Chondrocyte (in vitro differentiated cells): Measurements from ENCODE around the gene RP9. TPM values are rescaled to one million over a fixed set of nuclear protein-coding genes. Genes with fewer than 3 reads are reported as not detected.

ENCODE experiments used
- DNase-seq: peaks from one replicate; pipeline ENCODE4 v3.0.0; 2021; ENCODE audit warnings: mixed read lengths, low spot score
- H3K27ac Mint-ChIP-seq: one replicate; pipeline ENCODE4 v1.8.0; 2021; ENCODE audit warnings: mild to moderate bottlenecking, moderate library complexity, mixed read lengths; ENCODE audit not compliant: unreplicated experiment
- H3K27me3 Mint-ChIP-seq: 2 replicates; pipeline ENCODE4 v1.8.0; 2021; ENCODE audit warnings: low read depth, mixed read lengths
- H3K36me3 Mint-ChIP-seq: 2 replicates; pipeline ENCODE4 v1.8.0; 2021; ENCODE audit warnings: low read depth, mixed read lengths
- H3K4me1 Mint-ChIP-seq: 2 replicates; pipeline ENCODE4 v1.8.0; 2021; ENCODE audit warnings: low read depth, mild to moderate bottlenecking, mixed read lengths
- H3K4me3 Mint-ChIP-seq: one replicate; pipeline ENCODE4 v1.8.0; 2021; ENCODE audit warnings: mild to moderate bottlenecking, moderate library complexity, mixed read lengths; ENCODE audit not compliant: unreplicated experiment
- H3K9me3 Mint-ChIP-seq: 2 replicates; pipeline ENCODE4 v1.8.0; 2021; ENCODE audit warnings: low read depth, mixed read lengths
- CTCF ChIP-seq: fragments of 200-600 bp; sonication (generic); IDR thresholded peaks from 2 replicates; pipeline ENCODE4 v1.5.0; 2021; ENCODE audit warnings: antibody characterized with exemption, mild to moderate bottlenecking, moderate library complexity
- total RNA-seq: library from RNA; stranded (reverse); gene quantifications from 3 replicates; pipeline ENCODE4 v1.2.1, GENCODE V29; 2021

Gene RP9
- total RNA-seq, 1 donor from 2014 or later, result 16.5 TPM

- H3K27ac Mint-ChIP-seq, result no peak overlapping the region
- TF ChIP-seq CTCF, result no peak
- no peaks in the 10 kb centered on the region for H3K27me3 Mint-ChIP-seq
- H3K9me3 Mint-ChIP-seq, result peaks cover 10% of the 10 kb centered on the region
- peaks cover 15% of the 10 kb centered on the region for H3K4me1 Mint-ChIP-seq
- DNase-seq, result no peak
- no peak overlapping the region for H3K4me3 Mint-ChIP-seq
- H3K36me3 Mint-ChIP-seq, result peaks cover 4% of the 10 kb centered on the region
Observed at GRCh38 chr7:33073243-33073642, 36.0 kb downstream of the RP9 start.

GRCh38 chr7:33072471-33072870 lies 36.7 kb downstream of the RP9 start:
- Mint-ChIP-seq H3K36me3 (peaks cover 4% of the 10 kb centered on the region), H3K27me3 (no peaks in the 10 kb centered on the region), H3K9me3 (peaks cover 10% of the 10 kb centered on the region), H3K27ac (peak overlapping the region; percentile 91), H3K4me1 (peaks cover 15% of the 10 kb centered on the region), H3K4me3 (peak overlapping the region; percentile 9)
- no peak for DNase-seq
- TF ChIP-seq CTCF, result no peak

GRCh38 chr7:33070831-33071230 lies 38.4 kb downstream of the RP9 start:
- Mint-ChIP-seq H3K27me3 (no peaks in the 10 kb centered on the region), H3K36me3 (peaks cover 10% of the 10 kb centered on the region), H3K27ac (no peak overlapping the region), H3K9me3 (peaks cover 23% of the 10 kb centered on the region), H3K4me3 (no peak overlapping the region), H3K4me1 (peaks cover 15% of the 10 kb centered on the region)
- no peak for DNase-seq
- TF ChIP-seq CTCF, result no peak

- peaks cover 15% of the 10 kb centered on the region for H3K4me1 Mint-ChIP-seq
- no peak for TF ChIP-seq CTCF
- DNase-seq, result no peak
- H3K9me3 Mint-ChIP-seq, result peaks cover 25% of the 10 kb centered on the region
- no peak overlapping the region for H3K4me3 Mint-ChIP-seq
- no peaks in the 10 kb centered on the region for H3K27me3 Mint-ChIP-seq
- peaks cover 13% of the 10 kb centered on the region for H3K36me3 Mint-ChIP-seq
- H3K27ac Mint-ChIP-seq, result no peak overlapping the region
Observed at GRCh38 chr7:33070277-33070676, 38.9 kb downstream of the RP9 start.

- no peaks in the 10 kb centered on the region for H3K27me3 Mint-ChIP-seq
- no peak overlapping the region for H3K27ac Mint-ChIP-seq
- peaks cover 24% of the 10 kb centered on the region for H3K4me1 Mint-ChIP-seq
- no peak for DNase-seq
- no peak for TF ChIP-seq CTCF
- H3K36me3 Mint-ChIP-seq, result peaks cover 18% of the 10 kb centered on the region
- no peak overlapping the region for H3K4me3 Mint-ChIP-seq
- H3K9me3 Mint-ChIP-seq, result peaks cover 34% of the 10 kb centered on the region
Observed at GRCh38 chr7:33067921-33068320, 41.3 kb downstream of the RP9 start.
